Glomerular visceral epithelial cell (primary cell): ENCODE results near the gene MRTFA.
"Not testable (repeated sequence)": the region's sequence is repeated elsewhere in the genome, so short reads cannot be mapped to it uniquely, and the experiment has no call there.

ENCODE experiments used
- DNase-seq: peaks from one replicate; pipeline ENCODE4 v3.0.0-alpha.2; 2016; ENCODE audit errors: extremely low spot score

Gene MRTFA

GRCh38 chr22:40394607-40395006 lies 241.9 kb downstream of the MRTFA start:
- no peak for DNase-seq

- no peak for DNase-seq
Measured at GRCh38 chr22:40392618-40393017, 243.9 kb downstream of the MRTFA start.

GRCh38 chr22:40391417-40391816 lies 245.1 kb downstream of the MRTFA start:
- no peak for DNase-seq

GRCh38 chr22:40388231-40388630 lies 248.3 kb downstream of the MRTFA start:
- DNase-seq: no peak

- DNase-seq: no peak
Measured at GRCh38 chr22:40387746-40388145, 248.8 kb downstream of the MRTFA start.

GRCh38 chr22:40385036-40385782 lies 251.3 kb downstream of the MRTFA start:
- DNase-seq: no peak

GRCh38 chr22:40383905-40384304 lies 252.6 kb downstream of the MRTFA start:
- no peak for DNase-seq

GRCh38 chr22:40381461-40381860 lies 255.1 kb downstream of the MRTFA start:
- DNase-seq: no peak

GRCh38 chr22:40378448-40378847 lies 258.1 kb downstream of the MRTFA start:
- DNase-seq: not testable (repeated sequence)

GRCh38 chr22:40377931-40378330 lies 258.6 kb downstream of the MRTFA start:
- no peak for DNase-seq

- DNase-seq: no peak
Measured at GRCh38 chr22:40376149-40376548, 260.4 kb downstream of the MRTFA start.

GRCh38 chr22:40374567-40374966 lies 262.0 kb downstream of the MRTFA start:
- DNase-seq: no peak

- DNase-seq: no peak
Measured at GRCh38 chr22:40368836-40369235, 267.7 kb downstream of the MRTFA start.

- DNase-seq: no peak
Measured at GRCh38 chr22:40368016-40368415, 268.5 kb downstream of the MRTFA start.

- DNase-seq: no peak
Measured at GRCh38 chr22:40367342-40367741, 269.2 kb downstream of the MRTFA start.

GRCh38 chr22:40366068-40366467 lies 270.5 kb downstream of the MRTFA start:
- no peak for DNase-seq

GRCh38 chr22:40364431-40364830 lies 272.1 kb downstream of the MRTFA start:
- DNase-seq: no peak

GRCh38 chr22:40363059-40363458 lies 273.5 kb downstream of the MRTFA start:
- no peak for DNase-seq

GRCh38 chr22:40361100-40361499 lies 275.4 kb downstream of the MRTFA start:
- DNase-seq: no peak
